K562 (cell line): ENCODE results near the gene NCAM2.

ENCODE experiments used
- CHD7 ChIP-seq: fragments of 200-600 bp; sonication (generic); IDR thresholded peaks from one replicate; pipeline ENCODE4 v1.6.1; 2012; ENCODE audit warnings: mild to moderate bottlenecking, low read depth, low read length, inconsistent platforms
- CTCF ChIP-seq, 3 experiments: IDR thresholded peaks in 2 of 3; conservative IDR thresholded peaks in 1 of 3; 2 replicates each; pipeline ENCODE4 v1.5.1; 2011 to 2012; ENCODE audit warnings: low read length in 3 of 3, mild to moderate bottlenecking in 3 of 3, control low read depth in 2 of 3, improper control_type of control experiment in 1 of 3, inconsistent platforms in 1 of 3, low read depth in 1 of 3, mixed read lengths in 1 of 3, moderate library complexity in 1 of 3; ENCODE audit not compliant: insufficient read depth in 2 of 3
- JUND ChIP-seq, 2 experiments: IDR thresholded peaks; 2 replicates in 1 of 2; 3 replicates in 1 of 2; pipeline ENCODE4 v1.6.1; 2011; ENCODE audit warnings: borderline replicate concordance in 2 of 2, low read depth in 2 of 2, low read length in 2 of 2, improper control_type of control experiment in 1 of 2, missing biosample characterization in 1 of 2, missing genetic modification characterization in 1 of 2, missing genetic modification reagents in 1 of 2
- MCM2 ChIP-seq: fragments of 450-650 bp; IDR thresholded peaks from 2 replicates; pipeline ENCODE4 v1.6.1; 2017; ENCODE audit warnings: low read depth, mild to moderate bottlenecking
- NCOA1 ChIP-seq: fragments of 450-650 bp; IDR thresholded peaks from 2 replicates; pipeline ENCODE4 v1.6.1; 2016; ENCODE audit warnings: low read depth
- NFYB ChIP-seq: IDR thresholded peaks from 2 replicates; pipeline ENCODE4 v1.6.1; 2011; ENCODE audit warnings: mild to moderate bottlenecking, moderate library complexity; ENCODE audit not compliant: insufficient read length; ENCODE audit errors: extremely low read depth
- SMAD3 ChIP-seq: fragments of 450-650 bp; formaldehyde crosslinking; conservative IDR thresholded peaks from 2 replicates; pipeline ENCODE4 v1.4.0; 2020; ENCODE audit warnings: mild to moderate bottlenecking
- THAP7 ChIP-seq: fragments of 250-450 bp; sonication (Bioruptor Pico); IDR thresholded peaks from 2 replicates; pipeline ENCODE4 v1.5.0; 2021
- TF ChIP-seq, protein P1 (sequence below), 2 experiments: fragments of 450-650 bp; formaldehyde crosslinking in 1 of 2; IDR thresholded peaks; 2 replicates each; pipeline versions ENCODE4 v1.4.0 to v1.6.1; 2014 to 2020; ENCODE audit warnings: mild to moderate bottlenecking in 2 of 2, borderline replicate concordance in 1 of 2, low read depth in 1 of 2

GRCh38 chr21:21119091-21119490 lies 120.9 kb downstream of the NCAM2 start:
- TF ChIP-seq CHD7 = no peak
- TF ChIP-seq, protein P1, sequence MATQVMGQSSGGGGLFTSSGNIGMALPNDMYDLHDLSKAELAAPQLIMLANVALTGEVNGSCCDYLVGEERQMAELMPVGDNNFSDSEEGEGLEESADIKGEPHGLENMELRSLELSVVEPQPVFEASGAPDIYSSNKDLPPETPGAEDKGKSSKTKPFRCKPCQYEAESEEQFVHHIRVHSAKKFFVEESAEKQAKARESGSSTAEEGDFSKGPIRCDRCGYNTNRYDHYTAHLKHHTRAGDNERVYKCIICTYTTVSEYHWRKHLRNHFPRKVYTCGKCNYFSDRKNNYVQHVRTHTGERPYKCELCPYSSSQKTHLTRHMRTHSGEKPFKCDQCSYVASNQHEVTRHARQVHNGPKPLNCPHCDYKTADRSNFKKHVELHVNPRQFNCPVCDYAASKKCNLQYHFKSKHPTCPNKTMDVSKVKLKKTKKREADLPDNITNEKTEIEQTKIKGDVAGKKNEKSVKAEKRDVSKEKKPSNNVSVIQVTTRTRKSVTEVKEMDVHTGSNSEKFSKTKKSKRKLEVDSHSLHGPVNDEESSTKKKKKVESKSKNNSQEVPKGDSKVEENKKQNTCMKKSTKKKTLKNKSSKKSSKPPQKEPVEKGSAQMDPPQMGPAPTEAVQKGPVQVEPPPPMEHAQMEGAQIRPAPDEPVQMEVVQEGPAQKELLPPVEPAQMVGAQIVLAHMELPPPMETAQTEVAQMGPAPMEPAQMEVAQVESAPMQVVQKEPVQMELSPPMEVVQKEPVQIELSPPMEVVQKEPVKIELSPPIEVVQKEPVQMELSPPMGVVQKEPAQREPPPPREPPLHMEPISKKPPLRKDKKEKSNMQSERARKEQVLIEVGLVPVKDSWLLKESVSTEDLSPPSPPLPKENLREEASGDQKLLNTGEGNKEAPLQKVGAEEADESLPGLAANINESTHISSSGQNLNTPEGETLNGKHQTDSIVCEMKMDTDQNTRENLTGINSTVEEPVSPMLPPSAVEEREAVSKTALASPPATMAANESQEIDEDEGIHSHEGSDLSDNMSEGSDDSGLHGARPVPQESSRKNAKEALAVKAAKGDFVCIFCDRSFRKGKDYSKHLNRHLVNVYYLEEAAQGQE (IDR thresholded peaks at IDR 0.05; ENCODE audit: borderline replicate concordance) = no peak
- TF ChIP-seq, protein P1 (CRISPR knock-in tag; IDR thresholded peaks at IDR 0.05; ENCODE audit: low read depth) = no peak
- no peak for TF ChIP-seq CTCF (IDR thresholded peaks at IDR 0.05 in 2 of 3, conservative IDR thresholded peaks at IDR 0.05 in 1 of 3; ENCODE audit: insufficient read depth in 2 of 3, low read depth in 1 of 3, low read length in 3 of 3)
- no peak for TF ChIP-seq THAP7 (CRISPR knock-in tag)
- TF ChIP-seq SMAD3 (CRISPR knock-in tag) = no peak
- TF ChIP-seq NCOA1 = no peak
- TF ChIP-seq JUND (IDR thresholded peaks at IDR 0.05; ENCODE audit: borderline replicate concordance, low read depth, low read length) = no peak
- TF ChIP-seq JUND (tag; IDR thresholded peaks at IDR 0.05; ENCODE audit: borderline replicate concordance, low read depth, low read length) = no peak
- TF ChIP-seq MCM2 = no peak
- TF ChIP-seq NFYB = no peak
